CD4-positive, alpha-beta T cell treated with Interleukin-2 at 100 ng/mL for 4 hours (primary cell): ENCODE measurements around the gene PBX2.

Experiments used
- DNase-seq: peaks from one replicate; pipeline ENCODE4 v3.0.0-alpha.2; 2020; ENCODE audit warnings: low spot score

Gene PBX2

GRCh38 chr6:32174416-32174815, 15.6 kb downstream of the PBX2 start:
- no peak for DNase-seq

GRCh38 chr6:32173051-32173727, 16.8 kb downstream of the PBX2 start:
- DNase-seq = no peak

GRCh38 chr6:32171234-32171633, 18.8 kb downstream of the PBX2 start:
- no peak for DNase-seq

- no peak for DNase-seq
These were observed 19.7 kb downstream of the PBX2 start for GRCh38 chr6:32170294-32170693.

GRCh38 chr6:32168807-32169591, 21.0 kb downstream of the PBX2 start:
- DNase-seq = no peak

GRCh38 chr6:32168350-32168749, 21.7 kb downstream of the PBX2 start:
- DNase-seq = no peak

GRCh38 chr6:32167761-32168262, 22.2 kb downstream of the PBX2 start:
- no peak for DNase-seq

GRCh38 chr6:32167154-32167760, 22.7 kb downstream of the PBX2 start:
- DNase-seq = no peak

GRCh38 chr6:32166411-32167061, 23.5 kb downstream of the PBX2 start:
- DNase-seq = no peak

- no peak for DNase-seq
These were observed 25.7 kb downstream of the PBX2 start, which contains the start of gene EGFL8 for GRCh38 chr6:32164295-32164694. TSS of gene EGFL8 (plus strand) at chr6:32164595. CDS start at chr6:32166166, 1,571 bp downstream.

GRCh38 chr6:32163559-32164258, 26.3 kb downstream of the PBX2 start:
- no peak for DNase-seq

GRCh38 chr6:32158052-32158451, 31.9 kb downstream of the PBX2 start:
- DNase-seq = no peak

- DNase-seq = no peak
These were observed 33.1 kb downstream of the PBX2 start for GRCh38 chr6:32156891-32157290.

GRCh38 chr6:32154514-32155161, 35.4 kb downstream of the PBX2 start:
- DNase-seq = peak; percentile 70

- DNase-seq = peak; percentile 62
These were observed 36.2 kb downstream of the PBX2 start, which contains the start of gene PPT2 for GRCh38 chr6:32153564-32154513. TSS of gene PPT2 (plus strand) at chr6:32154141. CDS start at chr6:32154595, 454 bp downstream.

- no peak for DNase-seq
These were observed 37.0 kb downstream of the PBX2 start for GRCh38 chr6:32152769-32153563.

GRCh38 chr6:32151863-32152768, 37.9 kb downstream of the PBX2 start, which contains the start of gene PRRT1:
TSS of gene PRRT1 (minus strand) at chr6:32151939. CDS start at chr6:32151827, 112 bp downstream.
- DNase-seq = no peak
